SK-N-SH (cell line): ENCODE results near the gene BCAS4. TPM values are rescaled to one million over a fixed set of nuclear protein-coding genes. Genes with fewer than 3 reads are reported as not detected.

Experiments
- CTCF ChIA-PET: fragments of 300-600, 350-600 bp; formaldehyde crosslinking; extraction: SDS; loops from one replicate; lab custom pipeline; 2021; lab: Yijun Ruan, JAX
- POLR2A ChIA-PET: fragments of 350-600 bp; sonication (Branson Sonifier 250); formaldehyde crosslinking; extraction: SDS; loops from one replicate; lab custom pipeline; 2020; ENCODE audit warnings: antibody characterized with exemption, inconsistent platforms; lab: Yijun Ruan, JAX
- DNase-seq: peaks from one replicate; pipeline ENCODE4 v3.0.0; 2012
- H2AFZ ChIP-seq: fragments of 200-600 bp; sonication (generic); 2 replicates; pipeline ENCODE4 v1.8.1; 2016; ENCODE audit warnings: antibody characterized with exemption, mild to moderate bottlenecking, low read depth
- H3F3A ChIP-seq: fragments of 200-600 bp; sonication (generic); replicated peaks from 2 replicates; pipeline ENCODE3; 2016; ENCODE audit warnings: antibody characterized with exemption, mild to moderate bottlenecking; ENCODE audit not compliant: insufficient read depth
- H3K27ac ChIP-seq, 2 experiments: fragments of 200-500 bp in 1 of 2; fragments of 200-600 bp in 1 of 2; sonication (Bioruptor generic) in 1 of 2; sonication (generic), shearing (Covaris generic) in 1 of 2; 2 replicates each; pipeline versions ENCODE4 v1.5.1 to v1.6.1; 2014 to 2016; ENCODE audit warnings: low read depth in 2 of 2, inconsistent platforms in 1 of 2, low read length in 1 of 2, mild to moderate bottlenecking in 1 of 2, mixed read lengths in 1 of 2
- H3K27me3 ChIP-seq: fragments of 200-600 bp; sonication (generic), shearing (Covaris generic); 2 replicates; pipeline ENCODE4 v1.6.1; 2016; ENCODE audit warnings: mixed run types; ENCODE audit not compliant: insufficient read depth
- H3K36me3 ChIP-seq, 2 experiments: fragments of 200-500 bp in 1 of 2; fragments of 200-600 bp in 1 of 2; sonication (Bioruptor generic) in 1 of 2; sonication (generic) in 1 of 2; replicated peaks in 1 of 2; 2 replicates each; pipeline versions ENCODE3 to v1.5.1; 2014 to 2016; ENCODE audit warnings: low read length in 1 of 2, mild to moderate bottlenecking in 1 of 2; ENCODE audit not compliant: insufficient read depth in 2 of 2, control insufficient read depth in 1 of 2
- H3K4me1 ChIP-seq, 2 experiments: fragments of 200-500 bp in 1 of 2; fragments of 200-600 bp in 1 of 2; sonication (Bioruptor generic) in 1 of 2; sonication (generic), shearing (Covaris generic) in 1 of 2; 2 replicates each; pipeline versions ENCODE4 v1.5.1 to v1.6.1; 2014 to 2016; ENCODE audit warnings: low read depth in 1 of 2, low read length in 1 of 2, mixed run types in 1 of 2; ENCODE audit not compliant: insufficient read depth in 2 of 2, control insufficient read depth in 1 of 2
- H3K4me2 ChIP-seq: fragments of 200-600 bp; sonication (generic), shearing (Covaris generic); 2 replicates; pipeline ENCODE4 v1.6.1; 2017; ENCODE audit warnings: mixed run types
- H3K4me3 ChIP-seq, 2 experiments: fragments of 200-500 bp in 1 of 2; fragments of 200-600 bp in 1 of 2; sonication (Bioruptor generic) in 1 of 2; sonication (generic), shearing (Covaris generic) in 1 of 2; 2 replicates each; pipeline versions ENCODE4 v1.5.1 to v1.8.1; 2014 to 2016; ENCODE audit warnings: low read depth in 2 of 2, inconsistent platforms in 1 of 2, low read length in 1 of 2, mild to moderate bottlenecking in 1 of 2, mixed read lengths in 1 of 2, moderate library complexity in 1 of 2
- H3K79me2 ChIP-seq: fragments of 200-600 bp; sonication (generic); 2 replicates; pipeline ENCODE4 v1.8.1; 2017; ENCODE audit warnings: mild to moderate bottlenecking; ENCODE audit not compliant: insufficient read depth
- H3K9ac ChIP-seq: fragments of 200-600 bp; sonication (generic); 2 replicates; pipeline ENCODE4 v1.6.1; 2017; ENCODE audit warnings: mixed run types
- H3K9me2 ChIP-seq: fragments of 200-600 bp; sonication (generic); 2 replicates; pipeline ENCODE4 v1.6.1; 2017; ENCODE audit warnings: mixed run types
- H3K9me3 ChIP-seq: fragments of 200-600 bp; sonication (generic); 2 replicates; pipeline ENCODE4 v1.6.1; 2017; ENCODE audit warnings: mixed run types, mild to moderate bottlenecking, moderate library complexity
- H4K20me1 ChIP-seq: fragments of 200-600 bp; sonication (generic); 2 replicates; pipeline ENCODE4 v1.6.1; 2017; ENCODE audit warnings: mild to moderate bottlenecking, mixed run types; ENCODE audit not compliant: insufficient read depth
- CHD2 ChIP-seq: fragments of 150-350 bp; IDR thresholded peaks from 2 replicates; pipeline ENCODE4 v1.6.1; 2018; ENCODE audit warnings: low read length; ENCODE audit not compliant: partially characterized antibody
- ELF1 ChIP-seq: IDR thresholded peaks from 2 replicates; pipeline ENCODE4 v1.4.0; 2012
- EZH2phosphoT487 ChIP-seq: fragments of 200-600 bp; sonication (generic); IDR thresholded peaks from 2 replicates; pipeline ENCODE4 v1.6.1; 2017; ENCODE audit warnings: low read depth, mixed run types, mild to moderate bottlenecking, antibody characterized with exemption, moderate library complexity, borderline replicate concordance
- FOXM1 ChIP-seq: IDR thresholded peaks from 2 replicates; pipeline ENCODE4 v1.4.0; 2012; ENCODE audit warnings: low read depth, mild to moderate bottlenecking
- JUND ChIP-seq: IDR thresholded peaks from 2 replicates; pipeline ENCODE4 v1.4.0; 2012
- MEF2A ChIP-seq: IDR thresholded peaks from 2 replicates; pipeline ENCODE4 v1.4.0; 2012; ENCODE audit warnings: low read depth, borderline replicate concordance
- MXI1 ChIP-seq: IDR thresholded peaks from 2 replicates; pipeline ENCODE4 v1.6.1; 2012; ENCODE audit warnings: mild to moderate bottlenecking, low read depth, low read length, improper control_type of control experiment
- PBX3 ChIP-seq: IDR thresholded peaks from 2 replicates; pipeline ENCODE4; 2012
- RAD21 ChIP-seq: IDR thresholded peaks from 2 replicates; pipeline ENCODE4 v1.6.1; 2012; ENCODE audit warnings: mild to moderate bottlenecking, low read length
- RCOR1 ChIP-seq: fragments of 150-350 bp; IDR thresholded peaks from 2 replicates; pipeline ENCODE4 v1.6.1; 2017; ENCODE audit warnings: antibody characterized with exemption, low read length
- SIN3A ChIP-seq: IDR thresholded peaks from 2 replicates; pipeline ENCODE4 v1.6.1; 2012; ENCODE audit warnings: low read depth, mild to moderate bottlenecking, low read length, moderate library complexity, borderline replicate concordance
- SMC3 ChIP-seq: IDR thresholded peaks from 2 replicates; pipeline ENCODE4 v1.6.1; 2012; ENCODE audit warnings: low read depth, low read length, improper control_type of control experiment
- TAF1 ChIP-seq: IDR thresholded peaks from 2 replicates; pipeline ENCODE4 v1.6.1; 2012; ENCODE audit warnings: low read depth, mild to moderate bottlenecking, low read length, moderate library complexity, borderline replicate concordance
- YY1 ChIP-seq: IDR thresholded peaks from 2 replicates; pipeline ENCODE4 v1.4.0; 2012; ENCODE audit warnings: low read depth, mild to moderate bottlenecking
- WGBS: methylation state at CpG from one replicate; pipeline ENCODE4 v1.1.6; 2017; ENCODE audit warnings: low lambda C conversion rate; 5-methylcytosine and 5-hydroxymethylcytosine counted together
- polyA plus RNA-seq, 3 experiments: library from polyadenylated mRNA; depleted of rRNA; stranded (reverse); fragments of >200 nt; gene quantifications; 2 replicates each; pipeline ENCODE4 v1.2.3, GENCODE V29; 2012
- TF ChIP-seq, protein P1 (sequence below): IDR thresholded peaks from 2 replicates; pipeline ENCODE4 v1.4.0; 2012; ENCODE audit warnings: low read depth, borderline replicate concordance
- TF ChIP-seq, protein P2 (sequence below): fragments of 150-350 bp; IDR thresholded peaks from 2 replicates; pipeline ENCODE4 v1.6.1; 2016; ENCODE audit warnings: mild to moderate bottlenecking, low read depth, low read length
- TF ChIP-seq, protein P3 (sequence below): fragments of 200-600 bp; sonication (generic); IDR thresholded peaks from 2 replicates; pipeline ENCODE4 v1.6.1; 2017; ENCODE audit warnings: antibody characterized with exemption, mild to moderate bottlenecking, moderate library complexity
- TF ChIP-seq, protein P4 (sequence below): IDR thresholded peaks from 2 replicates; pipeline ENCODE4 v1.4.0; 2012; ENCODE audit warnings: low read depth, borderline replicate concordance

The BCAS4 gene
- polyA plus RNA-seq, 1 of the 3 experiments (the other 2 are of a cell fraction): 43.8 TPM

GRCh38 chr20:50867805-50868204, 72.9 kb downstream of the BCAS4 start:
- H3K79me2 ChIP-seq: no peaks in the 10 kb centered on the region
- no peak for DNase-seq
- H3K4me3 ChIP-seq: no peak overlapping the region
- H3K36me3 ChIP-seq: no peaks in the 10 kb centered on the region
- H3K27me3 ChIP-seq: no peaks in the 10 kb centered on the region
- peaks cover 0 to 11% of the 10 kb centered on the region in 2 experiments; a peak in 1 of 4 replicates for H3K4me1 ChIP-seq
- H3K9ac ChIP-seq: no peak overlapping the region
- POLR2A ChIA-PET: no interaction called here
- TF ChIP-seq, protein P1, sequence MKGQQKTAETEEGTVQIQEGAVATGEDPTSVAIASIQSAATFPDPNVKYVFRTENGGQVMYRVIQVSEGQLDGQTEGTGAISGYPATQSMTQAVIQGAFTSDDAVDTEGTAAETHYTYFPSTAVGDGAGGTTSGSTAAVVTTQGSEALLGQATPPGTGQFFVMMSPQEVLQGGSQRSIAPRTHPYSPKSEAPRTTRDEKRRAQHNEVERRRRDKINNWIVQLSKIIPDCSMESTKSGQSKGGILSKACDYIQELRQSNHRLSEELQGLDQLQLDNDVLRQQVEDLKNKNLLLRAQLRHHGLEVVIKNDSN: no peak
- no peak for TF ChIP-seq SIN3A
- no peak for TF ChIP-seq EZH2phosphoT487
- TF ChIP-seq CHD2: no peak
- TF ChIP-seq MXI1: no peak
- TF ChIP-seq, protein P2, sequence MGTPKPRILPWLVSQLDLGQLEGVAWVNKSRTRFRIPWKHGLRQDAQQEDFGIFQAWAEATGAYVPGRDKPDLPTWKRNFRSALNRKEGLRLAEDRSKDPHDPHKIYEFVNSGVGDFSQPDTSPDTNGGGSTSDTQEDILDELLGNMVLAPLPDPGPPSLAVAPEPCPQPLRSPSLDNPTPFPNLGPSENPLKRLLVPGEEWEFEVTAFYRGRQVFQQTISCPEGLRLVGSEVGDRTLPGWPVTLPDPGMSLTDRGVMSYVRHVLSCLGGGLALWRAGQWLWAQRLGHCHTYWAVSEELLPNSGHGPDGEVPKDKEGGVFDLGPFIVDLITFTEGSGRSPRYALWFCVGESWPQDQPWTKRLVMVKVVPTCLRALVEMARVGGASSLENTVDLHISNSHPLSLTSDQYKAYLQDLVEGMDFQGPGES: no peak
- TF ChIP-seq, protein P3, sequence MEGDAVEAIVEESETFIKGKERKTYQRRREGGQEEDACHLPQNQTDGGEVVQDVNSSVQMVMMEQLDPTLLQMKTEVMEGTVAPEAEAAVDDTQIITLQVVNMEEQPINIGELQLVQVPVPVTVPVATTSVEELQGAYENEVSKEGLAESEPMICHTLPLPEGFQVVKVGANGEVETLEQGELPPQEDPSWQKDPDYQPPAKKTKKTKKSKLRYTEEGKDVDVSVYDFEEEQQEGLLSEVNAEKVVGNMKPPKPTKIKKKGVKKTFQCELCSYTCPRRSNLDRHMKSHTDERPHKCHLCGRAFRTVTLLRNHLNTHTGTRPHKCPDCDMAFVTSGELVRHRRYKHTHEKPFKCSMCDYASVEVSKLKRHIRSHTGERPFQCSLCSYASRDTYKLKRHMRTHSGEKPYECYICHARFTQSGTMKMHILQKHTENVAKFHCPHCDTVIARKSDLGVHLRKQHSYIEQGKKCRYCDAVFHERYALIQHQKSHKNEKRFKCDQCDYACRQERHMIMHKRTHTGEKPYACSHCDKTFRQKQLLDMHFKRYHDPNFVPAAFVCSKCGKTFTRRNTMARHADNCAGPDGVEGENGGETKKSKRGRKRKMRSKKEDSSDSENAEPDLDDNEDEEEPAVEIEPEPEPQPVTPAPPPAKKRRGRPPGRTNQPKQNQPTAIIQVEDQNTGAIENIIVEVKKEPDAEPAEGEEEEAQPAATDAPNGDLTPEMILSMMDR: no peak
- no peak for TF ChIP-seq JUND
- no peak for TF ChIP-seq FOXM1
- no peak for TF ChIP-seq TAF1
- TF ChIP-seq, protein P4, sequence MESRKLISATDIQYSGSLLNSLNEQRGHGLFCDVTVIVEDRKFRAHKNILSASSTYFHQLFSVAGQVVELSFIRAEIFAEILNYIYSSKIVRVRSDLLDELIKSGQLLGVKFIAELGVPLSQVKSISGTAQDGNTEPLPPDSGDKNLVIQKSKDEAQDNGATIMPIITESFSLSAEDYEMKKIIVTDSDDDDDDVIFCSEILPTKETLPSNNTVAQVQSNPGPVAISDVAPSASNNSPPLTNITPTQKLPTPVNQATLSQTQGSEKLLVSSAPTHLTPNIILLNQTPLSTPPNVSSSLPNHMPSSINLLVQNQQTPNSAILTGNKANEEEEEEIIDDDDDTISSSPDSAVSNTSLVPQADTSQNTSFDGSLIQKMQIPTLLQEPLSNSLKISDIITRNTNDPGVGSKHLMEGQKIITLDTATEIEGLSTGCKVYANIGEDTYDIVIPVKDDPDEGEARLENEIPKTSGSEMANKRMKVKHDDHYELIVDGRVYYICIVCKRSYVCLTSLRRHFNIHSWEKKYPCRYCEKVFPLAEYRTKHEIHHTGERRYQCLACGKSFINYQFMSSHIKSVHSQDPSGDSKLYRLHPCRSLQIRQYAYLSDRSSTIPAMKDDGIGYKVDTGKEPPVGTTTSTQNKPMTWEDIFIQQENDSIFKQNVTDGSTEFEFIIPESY: no peak
- no peak for TF ChIP-seq MEF2A
- no peak for TF ChIP-seq SMC3
- TF ChIP-seq ELF1: no peak
- TF ChIP-seq YY1: no peak
- TF ChIP-seq PBX3: no peak
- TF ChIP-seq RAD21: no peak
- TF ChIP-seq RCOR1: no peak
- H4K20me1 ChIP-seq: no peaks in the 10 kb centered on the region
- no peaks in the 10 kb centered on the region for H3K9me3 ChIP-seq
- H3K27ac ChIP-seq: no peak overlapping the region
- H3F3A ChIP-seq: no peaks in the 10 kb centered on the region
- no peak overlapping the region for H2AFZ ChIP-seq
- H3K4me2 ChIP-seq: no peak overlapping the region
- H3K9me2 ChIP-seq: no peaks in the 10 kb centered on the region
- CTCF ChIA-PET: no interaction called here
- 91% methylated on average over 6 of the region's 6 CpGs for WGBS
